K562 (cell line): ENCODE data around the gene TMCO1. TPM values are rescaled to one million over a fixed set of nuclear protein-coding genes. Genes with fewer than 3 reads are reported as not detected.

ENCODE experiments used
- ATAC-seq: fragments of 200-7000 bp; cut with Tn5 transposase; 3 replicates; pipeline ENCODE4 v1.9.1; 2020; ENCODE audit warnings: moderate library complexity
- BruUV-seq: library from RNA; stranded (reverse); fragments of 400-500 nt; replicated peaks from 2 replicates; lab custom pipeline; 2021; lab: Mats Ljungman, UMichigan
- CTCF ChIA-PET: fragments of 300-600 bp; formaldehyde crosslinking; extraction: SDS; loops from one replicate; lab custom pipeline; 2021; ENCODE audit warnings: low intra/inter-chr PET ratio; lab: Yijun Ruan, JAX
- POLR2A ChIA-PET: fragments of 300-600, 350-650 bp; sonication (Branson Sonifier 250); formaldehyde crosslinking; extraction: SDS; loops from one replicate; lab custom pipeline; 2021; ENCODE audit warnings: antibody characterized with exemption, inconsistent platforms; lab: Yijun Ruan, JAX
- DNase-seq, 4 experiments: peaks; one replicate each; pipeline versions ENCODE4 v3.0.0 to v3.0.0-alpha.2; 2011 to 2018; ENCODE audit warnings: low spot score in 3 of 4, mixed read lengths in 3 of 4; ENCODE audit errors: extremely low read depth in 1 of 4
- FAIRE-seq: peaks from 2 replicates; lab custom pipeline; 2011; peaks lifted over from hg19 to GRCh38; lab: Jason Lieb, UNC
- H2AFZ ChIP-seq: 2 replicates; pipeline ENCODE4 v1.6.0; 2011; ENCODE audit warnings: low read depth, low read length, control low read depth, inconsistent platforms
- H3K27ac ChIP-seq: fragments of 200-600 bp; 3 replicates; pipeline ENCODE4 v1.8.0; 2011; ENCODE audit warnings: low read depth, mild to moderate bottlenecking, control low read depth, inconsistent platforms, low read length, moderate library complexity, mixed read lengths; ENCODE audit errors: extremely low read depth
- H3K27me3 ChIP-seq, 2 experiments: fragments of 300-600 bp in 1 of 2; 2 replicates in 1 of 2; 3 replicates in 1 of 2; pipeline versions ENCODE4 v1.6.0 to v1.8.0; 2011; ENCODE audit warnings: inconsistent platforms in 2 of 2, low read length in 2 of 2, mild to moderate bottlenecking in 1 of 2, mixed read lengths in 1 of 2, moderate library complexity in 1 of 2; ENCODE audit not compliant: control insufficient read depth in 2 of 2, insufficient read depth in 2 of 2
- H3K36me3 ChIP-seq: fragments of 300-600 bp; 3 replicates; pipeline ENCODE4 v1.8.0; 2011; ENCODE audit warnings: mild to moderate bottlenecking, low read length, inconsistent platforms; ENCODE audit not compliant: control insufficient read depth, insufficient read depth
- H3K4me1 ChIP-seq, 2 experiments: fragments of 200-600 bp in 1 of 2; replicated peaks in 1 of 2; 2 replicates in 1 of 2; 3 replicates in 1 of 2; pipeline versions ENCODE4 v1.5.1 to v1.8.0; 2011; ENCODE audit warnings: inconsistent platforms in 2 of 2, low read length in 2 of 2, mild to moderate bottlenecking in 1 of 2, mixed read lengths in 1 of 2, moderate library complexity in 1 of 2; ENCODE audit not compliant: control insufficient read depth in 2 of 2, insufficient read depth in 2 of 2
- H3K4me2 ChIP-seq: 2 replicates; pipeline ENCODE4 v1.6.1; 2011; ENCODE audit warnings: low read length, control low read depth, inconsistent platforms, mixed read lengths; ENCODE audit not compliant: insufficient read depth
- H3K4me3 ChIP-seq: fragments of 200-600 bp; sonication (generic), shearing (Covaris generic); 2 replicates; pipeline ENCODE4 v1.5.1; 2016; ENCODE audit warnings: control low read depth, inconsistent platforms
- H3K79me2 ChIP-seq: fragments of 200-600 bp; 3 replicates; pipeline ENCODE4 v1.8.0; 2011; ENCODE audit warnings: low read length, inconsistent platforms; ENCODE audit not compliant: control insufficient read depth, insufficient read depth
- H3K9ac ChIP-seq, 2 experiments: 2 replicates each; pipeline versions ENCODE4 v1.6.0 to v1.6.1; 2011; ENCODE audit warnings: low read depth in 2 of 2, low read length in 2 of 2, control low read depth in 1 of 2, inconsistent platforms in 1 of 2, mild to moderate bottlenecking in 1 of 2, mixed read lengths in 1 of 2; ENCODE audit not compliant: insufficient read depth in 1 of 2
- H3K9me1 ChIP-seq: one replicate; pipeline ENCODE4 v1.6.0; 2011; ENCODE audit warnings: inconsistent platforms, mild to moderate bottlenecking, low read length, moderate library complexity; ENCODE audit not compliant: control insufficient read depth, insufficient read depth
- H3K9me3 ChIP-seq: replicated peaks from 2 replicates; pipeline ENCODE4 v1.5.1; 2011; ENCODE audit warnings: low read depth, low read length, inconsistent platforms; ENCODE audit not compliant: control insufficient read depth, insufficient read depth
- H4K20me1 ChIP-seq: replicated peaks from 2 replicates; pipeline ENCODE4 v1.6.1; 2011; ENCODE audit warnings: low read length, inconsistent platforms, mixed read lengths; ENCODE audit not compliant: control insufficient read depth, insufficient read depth
- ATF1 ChIP-seq, 2 experiments: fragments of 450-650 bp in 1 of 2; IDR thresholded peaks; 2 replicates each; pipeline ENCODE4 v1.6.1; 2016; ENCODE audit warnings: missing compliant biosample characterization in 1 of 2, missing genetic modification characterization in 1 of 2
- ELF1 ChIP-seq: fragments of 200-800 bp; sonication (Bioruptor generic); IDR thresholded peaks from 2 replicates; pipeline ENCODE4 v1.6.1; 2016; ENCODE audit warnings: missing genetic modification characterization, missing compliant biosample characterization
- ETV5 ChIP-seq: sonication (generic); formaldehyde crosslinking; IDR thresholded peaks from 2 replicates; pipeline ENCODE4 v1.4.0; 2020; ENCODE audit warnings: low read depth, mild to moderate bottlenecking, missing genetic modification reagents
- GTF2F1 ChIP-seq: IDR thresholded peaks from 2 replicates; pipeline ENCODE4 v1.6.1; 2011; ENCODE audit warnings: low read depth, low read length, improper control_type of control experiment
- HCFC1 ChIP-seq: IDR thresholded peaks from 2 replicates; pipeline ENCODE4 v1.6.1; 2012; ENCODE audit warnings: low read depth, low read length, improper control_type of control experiment
- NBN ChIP-seq: fragments of 450-650 bp; IDR thresholded peaks from 2 replicates; pipeline ENCODE4 v1.6.1; 2016; ENCODE audit warnings: low read depth, mild to moderate bottlenecking
- PHB ChIP-seq: fragments of 250-450 bp; sonication (Bioruptor Pico); IDR thresholded peaks from 2 replicates; pipeline ENCODE4 v1.5.0; 2021
- SAFB2 ChIP-seq: fragments of 200-400 bp; formaldehyde crosslinking; IDR thresholded peaks from 2 replicates; pipeline ENCODE4 v1.6.1; 2018; ENCODE audit warnings: borderline replicate concordance, low read length, low read depth, moderate library complexity; ENCODE audit not compliant: severe bottlenecking
- SAP30 ChIP-seq: fragments of 200-600 bp; sonication (generic); IDR thresholded peaks from 2 replicates; pipeline ENCODE4 v1.6.1; 2012; ENCODE audit warnings: borderline replicate concordance, low read depth, mild to moderate bottlenecking, moderate library complexity, low read length, control low read depth, inconsistent platforms; ENCODE audit not compliant: insufficient read depth, poor library complexity, severe bottlenecking
- SMAD1 ChIP-seq: fragments of 150-350 bp; IDR thresholded peaks from 2 replicates; pipeline ENCODE4 v1.6.1; 2014; ENCODE audit warnings: low read length, low read depth; ENCODE audit not compliant: partially characterized antibody
- SMAD3 ChIP-seq: fragments of 450-650 bp; formaldehyde crosslinking; conservative IDR thresholded peaks from 2 replicates; pipeline ENCODE4 v1.4.0; 2020; ENCODE audit warnings: mild to moderate bottlenecking
- TAF15 ChIP-seq: fragments of 200-400 bp; formaldehyde crosslinking; IDR thresholded peaks from 2 replicates; pipeline ENCODE4 v1.6.1; 2017; ENCODE audit warnings: mild to moderate bottlenecking, low read depth, low read length, moderate library complexity
- ZC3H11A ChIP-seq: IDR thresholded peaks from 2 replicates; pipeline ENCODE4 v1.6.1; 2012; ENCODE audit warnings: low read depth, low read length, improper control_type of control experiment
- ZFP36 ChIP-seq: fragments of 150-350 bp; IDR thresholded peaks from 2 replicates; pipeline ENCODE4 v1.6.1; 2018; ENCODE audit warnings: low read length, low read depth; ENCODE audit not compliant: partially characterized antibody
- ZNF384 ChIP-seq: IDR thresholded peaks from 2 replicates; pipeline ENCODE4 v1.6.1; 2012; ENCODE audit warnings: low read depth, low read length, improper control_type of control experiment
- ZNF644 ChIP-seq: fragments of 200-800 bp; sonication (Bioruptor generic); IDR thresholded peaks from 2 replicates; pipeline ENCODE4 v1.6.1; 2016; ENCODE audit warnings: low read depth, missing genetic modification characterization, missing compliant biosample characterization
- ZSCAN29 ChIP-seq: fragments of 450-650 bp; IDR thresholded peaks from 2 replicates; pipeline ENCODE4 v1.6.1; 2017
- WGBS: fragments of 100-300 bp; shearing (Covaris generic); methylation state at CpG from one replicate; pipeline ENCODE4 v1.1.6; 2016; ENCODE audit warnings: low coverage, mixed read lengths; ENCODE audit not compliant: insufficient coverage; ENCODE audit errors: missing lambda C conversion rate; 5-methylcytosine and 5-hydroxymethylcytosine counted together
- in situ Hi-C: fragments of 300-500 bp; cut with MboI; formaldehyde crosslinking; loops from 4 replicates; pipeline ENCODE4 v1.15.0; 2018; ENCODE audit warnings: inconsistent platforms, mixed read lengths
- intact Hi-C: fragments of 100-400 bp; cut with micrococcal nuclease; formaldehyde crosslinking; loops from 2 replicates; pipeline ENCODE4 v1.14.2; 2022
- polyA plus RNA-seq, 8 experiments: library from polyadenylated mRNA; depleted of rRNA in 4 of 8; stranded (reverse) in 5 of 8; unstranded in 3 of 8; fragments of >200 nt; fragmentation: Nextera tagmentation in 2 of 8; fragmentation: Illumina TruSeq in 1 of 8; extraction: Ambion mirVana in 2 of 8; extraction: Trizol in 1 of 8; gene quantifications; 2 replicates each; pipeline versions ENCODE4 v1.2.1 to v1.2.3, GENCODE V29; 2011 to 2014; ENCODE audit warnings: inconsistent platforms in 1 of 8, missing spikeins in 1 of 8
- total RNA-seq, 7 experiments: library from RNA; depleted of rRNA in 6 of 7; stranded (reverse); fragments of >200 nt in 6 of 7; fragmentation: Illumina TruSeq in 2 of 7; extraction: Trizol in 2 of 7; gene quantifications; 2 replicates each; pipeline versions ENCODE4 v1.2.1 to v1.2.3, GENCODE V29; 2011 to 2021; ENCODE audit warnings: low replicate concordance in 1 of 7
- TF ChIP-seq, protein P1 (sequence below): IDR thresholded peaks from 2 replicates; pipeline ENCODE4 v1.6.1; 2011; ENCODE audit warnings: borderline replicate concordance, low read depth, mild to moderate bottlenecking, moderate library complexity, low read length; ENCODE audit not compliant: insufficient read depth, poor library complexity, severe bottlenecking
- TF ChIP-seq, protein P2 (sequence below): fragments of 450-650 bp; IDR thresholded peaks from 2 replicates; pipeline ENCODE4 v1.6.1; 2018; ENCODE audit not compliant: partially characterized antibody

The TMCO1 gene
- total and polyA plus RNA-seq, 9 of the 15 experiments (the other 6 are each of a cell fraction or from before 2014, with no cell fraction given) = 69.3 to 561 (median 175) TPM

DNA sequence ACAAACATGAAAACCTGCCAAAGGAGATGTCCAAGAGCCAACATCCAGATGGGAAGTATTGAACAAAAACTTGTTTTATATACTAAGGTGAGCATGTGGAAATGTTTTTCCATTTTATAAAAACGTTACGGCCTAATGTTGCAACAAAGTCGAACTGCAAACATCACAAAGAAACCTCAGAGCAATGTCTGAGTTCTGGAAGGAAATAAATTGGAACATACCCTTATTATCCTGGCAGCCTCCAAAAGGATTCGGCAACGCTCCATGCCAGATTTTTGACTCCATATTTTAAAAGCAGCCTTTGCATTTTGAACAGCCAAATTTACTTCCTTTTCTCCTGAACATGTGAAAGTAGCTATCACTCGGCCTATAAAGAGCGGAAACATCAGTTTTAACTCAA, 73.6 kb downstream of the TMCO1 start:
- intact Hi-C loops = loop anchor here (5.0 kb wide), 1 partner anchor 93 kb away; no protein-coding TSS in a partner anchor
- Histone ChIP-seq H3K27me3 (no peaks in the 10 kb centered on the region), H3K9me1 (no peaks in the 10 kb centered on the region), H4K20me1 (no peaks in the 10 kb centered on the region), H3K27ac (no peak overlapping the region), H3K79me2 (peaks cover 29% of the 10 kb centered on the region), H3K9me3 (no peaks in the 10 kb centered on the region), H3K4me1 (peaks cover 6 to 7% of the 10 kb centered on the region in 2 experiments), H2AFZ (no peak overlapping the region), H3K36me3 (peaks cover 8% of the 10 kb centered on the region; the same call in 2 of the 3 replicates), H3K4me2 (no peak overlapping the region), H3K9ac (no peak overlapping the region), H3K4me3 (no peak overlapping the region)
- in situ Hi-C loops = no loop called here
- ATAC-seq (no peak), FAIRE-seq (no peak), DNase-seq (no peak)
- CTCF ChIA-PET = no interaction called here
- BruUV-seq = no TSS peak
- POLR2A ChIA-PET = interaction anchor here (0.9 kb wide), 1 partner anchor 9 kb away, joined by 3 read pairs; no protein-coding TSS in a partner anchor
- no peak for TF ChIP-seq TAF15
- no peak for TF ChIP-seq ZSCAN29
- TF ChIP-seq, protein P1, sequence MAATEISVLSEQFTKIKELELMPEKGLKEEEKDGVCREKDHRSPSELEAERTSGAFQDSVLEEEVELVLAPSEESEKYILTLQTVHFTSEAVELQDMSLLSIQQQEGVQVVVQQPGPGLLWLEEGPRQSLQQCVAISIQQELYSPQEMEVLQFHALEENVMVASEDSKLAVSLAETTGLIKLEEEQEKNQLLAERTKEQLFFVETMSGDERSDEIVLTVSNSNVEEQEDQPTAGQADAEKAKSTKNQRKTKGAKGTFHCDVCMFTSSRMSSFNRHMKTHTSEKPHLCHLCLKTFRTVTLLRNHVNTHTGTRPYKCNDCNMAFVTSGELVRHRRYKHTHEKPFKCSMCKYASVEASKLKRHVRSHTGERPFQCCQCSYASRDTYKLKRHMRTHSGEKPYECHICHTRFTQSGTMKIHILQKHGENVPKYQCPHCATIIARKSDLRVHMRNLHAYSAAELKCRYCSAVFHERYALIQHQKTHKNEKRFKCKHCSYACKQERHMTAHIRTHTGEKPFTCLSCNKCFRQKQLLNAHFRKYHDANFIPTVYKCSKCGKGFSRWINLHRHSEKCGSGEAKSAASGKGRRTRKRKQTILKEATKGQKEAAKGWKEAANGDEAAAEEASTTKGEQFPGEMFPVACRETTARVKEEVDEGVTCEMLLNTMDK = no peak
- no peak for TF ChIP-seq SAFB2
- no peak for TF ChIP-seq SMAD1
- TF ChIP-seq ZC3H11A = no peak
- TF ChIP-seq ZFP36 = no peak
- TF ChIP-seq, protein P2, sequence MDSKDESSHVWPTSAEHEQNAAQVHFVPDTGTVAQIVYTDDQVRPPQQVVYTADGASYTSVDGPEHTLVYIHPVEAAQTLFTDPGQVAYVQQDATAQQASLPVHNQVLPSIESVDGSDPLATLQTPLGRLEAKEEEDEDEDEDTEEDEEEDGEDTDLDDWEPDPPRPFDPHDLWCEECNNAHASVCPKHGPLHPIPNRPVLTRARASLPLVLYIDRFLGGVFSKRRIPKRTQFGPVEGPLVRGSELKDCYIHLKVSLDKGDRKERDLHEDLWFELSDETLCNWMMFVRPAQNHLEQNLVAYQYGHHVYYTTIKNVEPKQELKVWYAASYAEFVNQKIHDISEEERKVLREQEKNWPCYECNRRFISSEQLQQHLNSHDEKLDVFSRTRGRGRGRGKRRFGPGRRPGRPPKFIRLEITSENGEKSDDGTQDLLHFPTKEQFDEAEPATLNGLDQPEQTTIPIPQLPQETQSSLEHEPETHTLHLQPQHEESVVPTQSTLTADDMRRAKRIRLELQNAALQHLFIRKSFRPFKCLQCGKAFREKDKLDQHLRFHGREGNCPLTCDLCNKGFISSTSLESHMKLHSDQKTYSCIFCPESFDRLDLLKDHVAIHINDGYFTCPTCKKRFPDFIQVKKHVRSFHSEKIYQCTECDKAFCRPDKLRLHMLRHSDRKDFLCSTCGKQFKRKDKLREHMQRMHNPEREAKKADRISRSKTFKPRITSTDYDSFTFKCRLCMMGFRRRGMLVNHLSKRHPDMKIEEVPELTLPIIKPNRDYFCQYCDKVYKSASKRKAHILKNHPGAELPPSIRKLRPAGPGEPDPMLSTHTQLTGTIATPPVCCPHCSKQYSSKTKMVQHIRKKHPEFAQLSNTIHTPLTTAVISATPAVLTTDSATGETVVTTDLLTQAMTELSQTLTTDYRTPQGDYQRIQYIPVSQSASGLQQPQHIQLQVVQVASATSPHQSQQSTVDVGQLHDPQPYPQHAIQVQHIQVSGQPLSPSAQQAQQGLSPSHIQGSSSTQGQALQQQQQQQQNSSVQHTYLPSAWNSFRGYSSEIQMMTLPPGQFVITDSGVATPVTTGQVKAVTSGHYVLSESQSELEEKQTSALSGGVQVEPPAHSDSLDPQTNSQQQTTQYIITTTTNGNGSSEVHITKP = no peak
- TF ChIP-seq NBN = no peak
- no peak for TF ChIP-seq ELF1 (tag)
- no peak for TF ChIP-seq SMAD3
- no peak for TF ChIP-seq HCFC1
- no peak for TF ChIP-seq ZNF384
- no peak for TF ChIP-seq SAP30
- no peak for TF ChIP-seq ETV5 (CRISPR knock-in tag)
- no peak for TF ChIP-seq ATF1 (CRISPR knock-in tag; IDR thresholded peaks at IDR 0.05)
- TF ChIP-seq ATF1 (tag; IDR thresholded peaks at IDR 0.05) = no peak
- TF ChIP-seq ZNF644 (tag) = no peak
- TF ChIP-seq PHB (CRISPR knock-in tag) = no peak
- TF ChIP-seq GTF2F1 = no peak
- WGBS = 83% methylated on average over 7 of the region's 7 CpGs
